Measurements from ENCODE around the gene TLCD4.
"Not testable (repeated sequence)": the region's sequence is repeated elsewhere in the genome, so short reads cannot be mapped to it uniquely, and the experiment has no call there.

The TLCD4 gene

DNA sequence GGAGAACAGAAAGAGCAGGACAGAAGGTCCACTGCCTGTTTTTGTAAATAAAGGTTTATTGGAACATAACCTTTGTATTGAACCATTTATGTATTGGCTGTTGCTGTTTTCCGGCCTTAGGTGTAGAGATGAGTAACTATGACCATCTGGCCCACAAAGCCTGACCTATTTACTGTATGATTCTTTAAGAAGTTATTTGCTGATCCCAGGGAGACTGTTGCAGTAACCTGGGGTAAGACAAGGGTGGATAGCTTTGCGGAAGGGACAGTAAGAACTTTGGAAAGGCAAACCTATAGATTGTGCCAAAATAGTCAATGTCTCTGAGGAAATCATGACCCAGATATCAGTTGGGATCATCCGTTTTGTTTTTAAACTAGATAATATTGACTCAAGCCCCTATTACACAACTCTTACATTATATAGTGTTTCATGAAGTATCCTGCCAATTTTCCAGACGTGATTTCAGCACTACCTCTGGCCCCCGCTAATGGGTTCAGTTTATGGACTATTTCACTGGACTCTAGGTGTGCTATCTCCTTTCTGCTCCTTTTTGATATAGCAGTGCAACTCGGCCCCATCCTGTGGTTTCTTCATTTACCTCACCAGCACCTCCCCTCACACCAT, 20.8 kb upstream of the TLCD4 start:
- no peak for FAIRE-seq

DNA sequence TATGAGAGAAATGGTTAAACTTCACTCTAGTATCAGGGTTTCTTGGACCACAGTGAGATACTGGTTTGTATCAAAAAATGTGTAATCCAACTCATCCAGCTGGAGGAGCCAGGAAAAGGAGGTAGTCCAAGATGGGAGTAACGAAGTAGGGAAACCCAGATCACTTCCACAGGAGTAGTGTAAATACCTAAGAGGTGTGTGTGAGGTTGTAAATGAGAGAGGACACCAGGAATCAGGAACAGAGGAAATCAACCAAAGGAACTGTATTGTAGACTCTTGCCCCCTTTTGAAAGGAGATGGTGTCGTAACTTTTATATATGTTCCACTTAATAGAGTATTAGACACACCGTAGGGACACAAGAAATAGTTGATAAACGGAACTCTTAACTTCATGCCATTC, 19.7 kb upstream of the TLCD4 start:
- FAIRE-seq, result no peak

DNA sequence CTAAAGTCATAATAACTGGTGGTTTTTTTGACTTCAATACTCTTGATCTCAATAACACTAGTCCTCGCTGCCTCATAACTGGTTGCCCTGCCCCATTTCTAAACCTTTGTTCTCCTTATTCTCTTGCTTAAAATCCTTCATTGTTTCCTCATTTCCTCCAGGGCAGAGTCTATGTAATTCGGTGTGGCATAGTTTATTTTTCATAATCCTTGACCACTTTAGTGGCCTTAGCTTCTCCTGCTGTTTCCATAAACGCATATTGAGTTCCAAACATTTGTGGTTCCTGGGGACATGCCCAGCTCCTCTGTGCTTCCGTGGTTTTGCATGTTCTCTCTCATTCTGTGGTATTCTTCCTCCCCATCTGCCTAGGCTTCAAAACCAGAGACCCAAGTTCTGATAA, 19.0 kb upstream of the TLCD4 start:
- no peak for FAIRE-seq

DNA sequence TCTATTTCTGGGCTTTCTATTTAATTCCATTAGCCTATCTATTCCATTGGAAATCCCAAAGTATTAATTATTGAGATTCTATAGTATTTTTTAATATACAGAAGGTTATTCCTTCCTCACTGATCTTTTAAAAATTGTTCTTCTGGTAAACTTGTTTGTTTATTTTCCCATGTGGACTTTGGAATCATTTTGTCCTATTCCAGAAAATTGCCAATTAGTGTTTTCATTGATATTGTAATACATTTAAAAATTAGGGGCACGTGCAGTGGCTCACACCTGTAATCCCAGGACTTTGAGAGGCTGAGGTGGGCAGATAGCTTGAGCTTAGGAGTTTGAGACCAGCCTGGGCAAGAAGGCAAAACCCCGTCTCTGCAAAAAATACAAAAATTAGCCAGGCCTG, 8.4 kb upstream of the TLCD4 start:
- no peak for FAIRE-seq

DNA sequence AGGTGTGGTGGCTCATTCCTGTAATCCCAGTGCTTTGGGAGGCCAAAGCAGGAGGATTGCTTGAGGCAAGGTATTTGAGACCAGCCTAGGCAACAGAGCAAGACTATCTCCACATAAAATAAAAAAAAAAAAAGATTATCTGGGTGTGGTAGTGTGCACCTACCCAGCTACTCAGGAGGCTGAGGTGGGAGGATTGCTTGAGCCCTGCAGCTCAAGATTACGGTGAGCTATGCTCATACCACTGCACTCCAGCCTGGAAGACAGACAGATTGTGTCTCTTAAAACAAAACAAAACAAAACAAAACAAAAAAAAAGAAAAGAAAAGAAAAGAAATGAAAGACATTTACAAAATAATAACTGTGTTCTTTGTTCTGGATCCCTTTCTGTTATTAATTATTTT, 6.1 kb upstream of the TLCD4 start:
- no peak for FAIRE-seq

DNA sequence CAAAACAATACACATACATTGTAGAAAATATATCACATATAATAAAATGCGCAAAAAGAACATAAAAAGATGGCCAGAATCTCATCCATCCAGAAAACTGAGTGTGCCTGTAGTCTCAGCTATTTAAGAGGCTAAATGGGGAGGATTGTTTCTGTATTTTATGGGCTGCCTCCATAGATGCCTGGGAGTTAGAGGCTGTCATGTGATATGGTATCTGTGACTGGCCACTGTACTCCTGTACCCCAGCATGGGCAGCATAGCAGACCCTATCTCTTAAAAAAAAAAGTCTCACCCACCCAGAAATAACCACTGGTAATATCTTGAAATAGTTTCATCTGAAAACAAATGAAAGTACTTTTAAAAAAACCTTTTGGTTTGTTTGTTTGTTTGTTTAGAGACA, 3.5 kb upstream of the TLCD4 start:
- no peak for FAIRE-seq

DNA sequence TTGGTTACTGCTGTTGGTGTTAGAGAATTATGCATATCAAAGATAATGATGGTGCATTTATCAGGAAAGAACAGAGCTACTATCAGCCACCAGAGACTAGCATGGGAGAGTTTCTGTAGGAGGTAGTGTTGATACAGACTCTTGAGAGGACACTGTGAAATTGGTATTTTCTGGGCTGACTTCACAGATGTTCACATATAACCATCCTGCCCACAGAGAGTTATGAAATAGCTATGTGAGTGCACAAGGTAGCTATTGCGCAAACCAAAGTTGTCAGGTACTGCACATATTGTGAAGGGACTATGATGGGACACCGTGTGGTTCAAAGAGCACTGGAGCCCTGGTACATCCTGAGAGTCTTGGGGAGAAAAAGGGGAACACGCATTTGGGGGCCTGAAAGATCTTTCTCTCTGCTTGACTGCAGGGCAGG, 1.4 kb upstream of the TLCD4 start:
- no peak for FAIRE-seq

DNA sequence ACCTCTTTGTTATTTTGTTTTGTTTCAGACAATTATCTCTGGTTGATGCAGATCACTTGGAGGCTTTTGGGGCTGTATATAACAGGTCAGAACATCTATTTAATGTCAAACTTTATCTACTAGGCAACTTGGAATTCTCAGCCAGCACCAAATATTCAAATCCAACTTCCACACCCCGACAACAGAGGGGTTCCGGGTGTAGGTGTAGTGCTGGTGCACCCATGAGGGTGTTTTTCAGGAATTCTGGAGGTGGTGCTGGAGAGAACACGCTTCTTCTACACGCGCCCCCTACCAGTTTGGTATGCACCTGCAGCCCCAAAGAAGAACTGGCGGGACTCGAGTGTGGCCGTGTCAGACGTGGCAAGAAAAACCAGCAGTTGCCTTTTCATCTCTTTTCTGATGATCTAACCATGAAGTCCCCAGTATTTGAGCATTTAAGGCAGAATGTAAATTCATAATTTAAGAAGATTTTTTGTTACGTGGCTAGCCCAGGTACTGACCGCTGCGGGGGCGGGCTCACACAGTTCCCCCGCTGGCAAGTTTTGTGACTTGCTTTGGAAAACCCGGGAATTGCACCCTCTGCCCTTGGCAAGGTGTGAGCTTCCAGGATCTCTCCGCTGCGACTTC, 462 bp upstream of the TLCD4 start:
- FAIRE-seq, result no peak

DNA sequence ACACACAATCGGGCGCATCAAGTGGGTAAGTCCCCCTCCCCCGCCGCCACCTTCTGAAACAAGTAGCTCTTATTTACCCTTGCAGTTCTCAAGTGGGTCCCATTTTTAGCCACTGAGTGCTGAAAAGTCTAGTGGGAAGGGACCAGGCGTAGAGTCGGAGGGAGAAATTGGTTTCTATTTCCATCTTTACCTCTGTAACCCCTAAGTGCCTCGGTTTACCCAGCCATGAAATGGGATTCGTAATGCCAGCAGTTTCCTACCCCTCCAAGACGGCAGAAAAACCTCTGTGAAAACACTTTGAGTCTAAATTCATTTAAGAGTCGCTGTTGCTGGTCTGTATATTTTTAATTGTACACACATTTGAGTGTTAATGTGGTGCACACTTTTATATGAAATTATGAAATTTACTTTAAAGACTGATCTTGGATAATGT, 928 bp downstream of the TLCD4 start:
- no peak for FAIRE-seq

DNA sequence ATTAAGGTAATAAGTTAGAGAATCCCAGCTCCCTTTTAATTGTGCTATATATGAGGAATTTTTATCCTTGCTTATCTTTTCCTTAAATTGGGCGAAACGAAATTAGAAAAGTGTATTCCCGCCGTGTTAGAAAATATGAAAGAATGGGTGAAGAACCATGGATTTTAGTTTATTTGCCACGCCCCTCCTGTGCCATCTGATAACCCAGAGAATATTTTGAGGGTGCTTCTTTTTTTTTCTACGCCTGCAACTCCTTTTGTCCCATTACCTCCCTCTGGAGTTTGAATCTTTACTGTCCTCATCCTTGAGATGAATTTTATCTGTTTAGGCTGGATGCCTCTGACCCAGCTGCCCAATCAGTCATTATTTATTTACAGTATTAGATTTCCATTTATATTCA, 1.6 kb downstream of the TLCD4 start:
- no peak for FAIRE-seq

DNA sequence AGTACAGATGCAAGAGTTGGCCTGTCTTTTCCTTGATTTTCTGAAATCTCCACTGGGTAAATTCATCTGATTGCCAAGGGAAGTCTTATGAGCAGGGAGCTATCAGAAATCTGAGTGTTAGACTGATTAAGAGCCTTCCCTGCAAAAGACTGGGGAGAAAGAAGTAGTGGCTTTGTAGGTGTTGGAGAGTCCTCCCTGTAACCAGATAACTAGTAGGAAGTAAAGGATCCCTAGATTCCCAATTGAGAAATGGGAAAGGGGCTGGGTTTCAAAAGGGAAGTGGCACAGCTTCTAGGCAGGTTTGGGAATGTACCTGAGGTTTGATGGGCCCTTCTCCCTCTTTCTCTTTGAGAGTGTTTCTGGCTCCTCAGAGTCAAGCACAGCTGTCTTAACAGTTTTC, 2.1 kb downstream of the TLCD4 start:
- FAIRE-seq, result no peak

DNA sequence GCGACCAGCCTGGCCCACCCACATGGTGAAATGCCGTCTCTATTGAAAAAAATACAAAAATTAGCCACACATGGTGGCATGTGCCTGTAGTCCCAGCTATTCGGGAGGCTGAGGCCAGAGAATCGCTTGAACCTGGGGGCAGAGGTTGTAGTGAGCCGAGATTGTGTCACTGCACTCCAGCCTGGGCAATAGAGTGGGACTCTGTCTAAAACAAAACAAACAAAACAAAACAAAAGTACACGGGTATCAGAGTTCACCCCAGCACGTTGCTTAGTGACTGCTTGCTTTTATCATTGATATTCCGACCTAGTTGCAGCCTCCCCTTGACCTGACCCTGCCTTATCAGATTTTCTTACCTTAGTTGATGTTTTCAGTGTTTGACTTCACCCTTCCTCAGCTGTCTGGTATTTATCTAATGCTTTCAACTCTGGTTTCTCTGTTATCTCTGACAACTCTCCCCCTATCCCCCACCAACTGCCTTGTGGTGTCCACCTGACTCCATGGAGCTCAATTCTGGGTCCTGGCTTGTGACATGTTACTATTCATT, 5.1 kb downstream of the TLCD4 start:
- no peak for FAIRE-seq

DNA sequence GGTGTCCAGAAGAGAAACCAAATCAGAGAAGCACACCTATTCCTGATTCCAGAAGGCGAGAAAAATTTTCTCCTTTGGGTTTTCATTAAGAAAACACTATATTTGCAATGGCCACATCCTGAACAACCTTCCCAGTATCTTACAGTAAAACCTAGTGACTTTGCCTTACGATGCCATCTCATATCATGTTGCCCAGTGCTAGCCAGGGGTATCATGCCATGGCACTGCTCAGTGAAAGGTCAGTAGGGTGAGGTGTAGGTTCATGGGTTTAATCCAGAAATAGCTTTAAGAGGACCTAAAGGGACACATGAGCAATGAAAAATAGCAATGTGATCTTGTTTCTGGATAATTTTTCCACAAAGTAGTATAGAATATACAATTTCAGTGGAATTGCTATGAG, 7.2 kb downstream of the TLCD4 start:
- no peak for FAIRE-seq

DNA sequence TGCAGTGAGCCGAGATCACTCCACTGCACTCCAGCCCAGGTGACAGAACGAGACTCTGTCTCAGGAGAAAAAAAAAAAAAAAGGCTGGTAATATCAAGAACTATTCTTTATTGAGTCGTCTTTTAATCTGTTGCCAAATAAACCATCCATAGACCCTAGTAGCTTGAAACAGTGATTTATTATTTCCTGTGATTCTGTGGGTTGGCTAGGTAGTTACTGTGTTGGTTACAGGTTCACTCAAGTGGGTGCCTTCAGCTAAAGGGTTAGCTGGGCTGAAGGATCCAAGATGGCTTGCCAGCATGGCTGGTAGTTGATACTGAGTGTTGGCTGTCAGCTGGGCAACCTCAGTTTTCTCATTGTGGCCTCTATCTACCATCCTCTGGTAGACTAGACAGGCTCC, 9.2 kb downstream of the TLCD4 start:
- FAIRE-seq, result no peak

DNA sequence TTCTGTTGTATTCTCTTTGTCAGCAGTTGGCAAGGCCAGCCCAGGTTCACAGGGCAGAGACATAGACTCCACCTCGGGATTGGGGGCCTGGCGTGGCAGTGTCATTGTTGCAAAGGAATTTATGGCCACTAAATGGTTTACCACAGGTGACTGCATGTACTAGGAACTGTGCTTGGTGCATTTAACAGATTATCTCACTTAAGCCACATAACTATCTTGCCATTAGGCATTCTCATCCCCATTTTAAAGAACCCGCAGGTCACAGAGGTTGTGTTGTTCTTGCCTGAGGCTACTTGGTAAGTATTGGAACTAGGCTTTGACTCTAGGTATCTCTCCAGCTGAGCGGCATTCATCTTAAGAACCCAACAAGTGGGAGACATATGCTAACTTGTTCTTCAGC, 9.7 kb downstream of the TLCD4 start:
- no peak for FAIRE-seq

DNA sequence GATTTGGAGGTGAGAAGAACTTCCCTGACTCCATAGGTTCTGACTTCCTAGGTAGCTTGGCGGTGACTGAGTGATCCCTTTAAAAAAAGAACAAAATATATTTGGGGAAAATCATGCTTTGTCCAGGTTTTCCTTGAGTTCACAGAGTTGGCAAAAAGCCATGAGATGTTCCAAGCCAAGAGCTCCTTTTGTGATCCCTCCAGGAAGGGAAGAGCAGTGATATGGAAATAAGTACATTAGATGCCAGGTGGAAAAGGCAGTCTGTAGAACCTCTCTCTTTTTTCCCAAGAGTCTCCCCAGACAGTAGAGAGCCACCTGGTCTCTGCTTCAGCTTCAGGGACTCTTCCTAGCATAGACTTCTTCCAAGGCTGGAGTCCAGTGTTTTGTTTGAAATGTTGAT, 10.2 kb downstream of the TLCD4 start:
- no peak for FAIRE-seq

DNA sequence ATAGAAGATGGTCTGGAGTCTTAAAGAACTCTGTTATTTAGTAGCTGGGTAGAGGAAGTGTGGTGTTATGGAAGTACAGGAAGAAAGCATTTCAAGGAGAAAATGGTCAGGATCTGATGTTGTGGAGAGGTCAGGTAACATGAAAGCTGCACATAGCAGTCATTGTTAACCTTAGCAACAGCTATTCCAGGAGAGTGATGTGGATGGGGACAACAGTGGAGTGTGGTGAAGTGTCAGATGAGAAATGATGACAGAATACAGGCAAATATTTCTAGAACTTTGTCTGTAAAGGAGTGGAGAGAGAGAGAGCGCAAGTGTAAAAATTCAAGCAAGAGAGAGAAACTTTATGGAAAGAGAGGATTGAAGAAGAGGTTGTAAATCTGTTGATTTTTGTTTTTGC, 15.6 kb downstream of the TLCD4 start:
- FAIRE-seq, result no peak

DNA sequence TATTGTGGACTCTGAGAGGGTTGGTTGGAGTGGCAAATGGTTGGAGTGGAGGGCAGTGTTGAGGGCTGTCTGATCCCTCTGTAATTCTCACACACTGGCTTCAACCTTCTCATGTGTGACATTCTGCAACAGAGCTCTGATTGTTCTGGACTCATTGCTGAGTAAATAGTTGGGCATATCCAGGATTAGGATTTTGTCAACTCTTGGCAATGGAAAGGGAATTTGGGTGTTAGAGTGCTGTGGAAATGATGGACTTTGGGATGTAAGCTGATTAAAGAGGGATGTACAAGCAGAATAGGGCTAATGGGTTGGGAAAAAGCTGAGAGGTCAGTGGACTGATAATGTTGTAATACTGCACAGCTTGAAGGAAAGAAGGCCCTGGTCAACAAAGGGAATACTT, 16.5 kb downstream of the TLCD4 start:
- no peak for FAIRE-seq

DNA sequence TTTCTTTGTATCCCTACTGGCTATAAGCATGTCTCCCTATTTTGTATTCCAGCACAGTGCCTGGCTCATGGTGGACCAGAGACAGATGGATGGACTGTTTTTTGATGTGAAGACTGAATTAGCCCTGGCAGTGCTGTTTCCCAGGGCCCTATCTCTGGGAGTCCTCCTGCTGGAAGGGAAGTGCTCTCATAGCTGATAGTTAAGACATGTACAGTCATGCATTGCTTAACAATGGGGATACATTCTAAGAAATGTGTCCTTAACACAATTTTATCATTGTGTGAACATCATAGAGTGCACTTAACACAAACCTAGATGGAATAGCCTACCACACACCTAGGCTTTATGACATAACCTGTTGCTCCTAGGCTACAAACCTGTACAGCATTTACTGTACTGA, 21.1 kb downstream of the TLCD4 start:
- FAIRE-seq, result no peak

DNA sequence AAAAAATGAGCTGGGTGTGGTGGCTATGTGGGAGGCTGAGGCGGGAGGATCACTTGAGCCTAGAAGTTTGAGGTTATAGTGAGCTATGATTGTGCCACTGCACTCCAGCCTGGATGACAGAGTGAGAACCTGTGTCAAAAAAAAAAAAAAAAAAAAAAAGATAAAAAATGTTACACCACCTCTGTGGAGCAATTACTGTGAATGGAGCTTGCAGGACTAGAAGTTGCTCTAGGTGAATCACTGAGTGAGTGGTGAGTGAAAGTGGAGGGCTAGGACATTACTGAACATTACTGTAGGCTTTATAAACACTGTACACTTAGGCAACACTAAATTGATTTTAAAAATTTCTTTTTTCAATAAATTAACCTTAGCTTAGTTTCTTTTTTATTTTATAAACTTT, 21.9 kb downstream of the TLCD4 start:
- FAIRE-seq, result no peak

DNA sequence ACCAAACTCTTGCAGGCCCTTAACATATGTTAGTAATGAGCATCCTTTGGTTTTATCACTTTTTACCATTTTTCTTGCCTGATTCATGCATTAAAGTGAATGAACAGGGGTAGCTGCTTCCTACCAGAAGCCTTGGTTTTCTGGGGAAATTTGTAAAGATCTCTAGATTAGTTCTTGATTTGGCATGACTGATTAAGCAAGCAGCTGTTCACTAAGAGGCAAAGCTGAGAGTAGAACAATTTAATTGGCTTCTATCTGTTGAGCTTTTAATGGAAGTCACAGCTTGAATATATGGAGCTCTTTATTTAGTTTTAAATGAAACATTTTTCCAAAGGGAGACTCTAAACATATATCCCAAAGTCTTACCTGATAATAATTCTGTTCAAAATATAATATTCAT, 23.6 kb downstream of the TLCD4 start:
- FAIRE-seq, result no peak

DNA sequence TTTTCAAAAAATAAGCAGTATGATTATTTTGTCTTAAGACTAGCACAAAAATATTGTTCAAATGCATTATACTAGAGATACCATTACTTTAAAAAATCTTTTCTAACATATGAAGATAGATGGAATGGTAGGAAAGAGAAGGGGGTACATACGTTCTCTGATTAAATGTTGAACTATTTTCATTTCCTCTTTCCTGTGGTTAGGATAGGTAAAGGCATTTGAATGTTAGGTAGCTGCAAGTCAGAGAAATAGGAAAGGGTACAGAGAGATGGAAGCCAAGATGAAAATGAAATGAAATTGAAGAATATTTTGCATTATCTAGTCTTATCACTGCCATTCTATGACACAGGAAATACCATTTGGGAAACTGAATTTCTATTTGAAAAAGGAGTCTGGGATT, 28.3 kb downstream of the TLCD4 start:
- FAIRE-seq, result no peak

DNA sequence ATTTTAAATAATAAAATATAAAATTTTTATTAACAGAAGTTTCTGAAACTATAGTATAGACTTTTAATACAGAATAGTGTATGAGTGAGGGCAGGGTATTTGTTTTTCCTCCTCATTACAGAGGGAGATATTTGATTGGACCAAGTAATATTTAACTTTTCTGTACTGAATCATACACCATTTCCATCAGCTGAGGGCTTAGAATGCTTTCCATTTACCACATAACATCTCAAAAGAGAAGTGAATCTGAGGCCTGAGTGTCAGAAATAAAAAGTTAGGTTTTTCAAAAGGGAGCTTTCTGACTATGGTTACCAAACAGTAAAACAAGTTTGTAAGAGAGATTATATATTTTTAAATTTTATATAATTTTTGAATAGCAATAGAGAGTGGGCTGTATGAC, 29.5 kb downstream of the TLCD4 start:
- FAIRE-seq, result peak; percentile 18

DNA sequence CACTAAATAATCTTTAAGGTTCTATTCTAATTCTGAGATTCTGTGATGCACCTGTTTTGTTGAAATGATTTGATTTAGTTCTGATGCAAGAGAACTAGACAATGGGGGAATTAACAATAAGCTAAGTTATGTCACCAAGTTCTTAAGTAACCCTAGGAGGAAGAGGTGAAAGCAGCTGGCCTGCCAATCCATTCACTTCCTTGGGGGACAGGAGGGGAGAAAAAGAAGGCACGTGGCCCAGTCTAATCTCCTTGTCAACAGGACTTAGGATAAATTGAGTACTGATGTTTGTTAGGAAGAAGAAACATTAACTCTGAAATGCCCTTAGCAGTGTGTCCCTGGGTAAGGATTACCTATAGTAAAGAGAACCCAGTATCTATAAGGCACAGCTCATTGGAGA, 36.9 kb downstream of the TLCD4 start:
- FAIRE-seq, result no peak

DNA sequence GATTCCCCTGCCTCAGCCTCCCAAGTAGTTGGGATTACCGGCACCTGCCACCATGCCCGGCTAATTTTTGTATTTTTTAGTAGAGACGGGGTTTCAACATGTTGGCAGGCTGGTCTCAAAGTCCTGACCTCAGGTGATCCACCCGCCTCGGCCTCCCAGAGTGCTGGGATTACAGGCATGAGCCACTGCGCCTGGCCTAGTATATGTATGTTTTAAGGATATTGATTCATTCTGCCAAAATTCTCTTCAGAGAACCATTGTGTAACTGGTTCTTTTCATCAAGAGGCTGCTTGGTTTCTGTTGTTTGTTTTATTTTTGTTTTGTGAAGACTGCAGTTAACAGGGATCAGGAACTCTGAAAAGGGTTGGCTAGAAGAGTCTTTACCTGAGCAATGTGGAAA, 48.4 kb downstream of the TLCD4 start:
- FAIRE-seq, result not testable (repeated sequence)
